ENCODE measurements around the gene NFKB1.
"Not testable (repeated sequence)": the region's sequence is repeated elsewhere in the genome, so short reads cannot be mapped to it uniquely, and the experiment has no call there.

Gene NFKB1

DNA sequence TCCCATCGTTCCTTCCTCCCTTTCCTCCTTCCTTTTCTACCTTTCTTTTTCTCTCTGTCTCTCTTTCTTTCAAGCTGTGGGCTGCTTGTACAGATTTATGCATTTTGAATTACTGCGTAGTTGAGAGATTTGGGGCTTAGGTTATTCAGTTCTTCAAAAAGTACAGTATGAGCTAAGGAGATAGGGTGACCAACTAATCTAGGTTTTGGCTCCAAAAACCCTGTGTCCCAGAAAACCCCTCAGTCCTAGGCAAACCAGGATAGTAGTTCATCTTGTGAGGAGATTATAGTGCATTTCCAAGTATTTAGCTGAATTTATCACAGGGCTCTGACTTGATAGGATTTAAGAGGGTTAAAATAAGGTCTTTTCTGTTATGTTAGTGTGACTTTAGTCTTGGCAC, 64.5 kb downstream of the NFKB1 start:
- no peak for DNase-seq (ENCODE audit: low read depth)

DNA sequence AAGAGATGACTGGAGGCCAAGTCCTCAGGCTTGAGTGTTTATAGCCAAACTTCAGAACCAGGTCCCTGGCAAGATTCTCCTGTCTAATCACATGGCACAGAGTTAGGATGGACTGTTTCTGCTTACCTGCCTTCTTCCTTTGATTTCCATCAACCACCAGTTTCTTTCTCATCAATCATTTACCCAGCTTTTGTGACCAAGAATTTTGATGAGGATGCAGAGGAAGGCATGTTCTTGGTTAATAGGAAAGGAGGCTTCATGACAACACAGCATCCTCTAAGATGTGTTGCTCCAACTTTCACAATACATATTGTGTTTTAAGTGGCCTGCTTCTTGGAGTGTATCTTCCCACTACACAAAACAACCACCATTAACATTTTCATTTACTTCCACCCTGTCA, 65.3 kb downstream of the NFKB1 start:
- no peak for DNase-seq (ENCODE audit: low read depth)

DNA sequence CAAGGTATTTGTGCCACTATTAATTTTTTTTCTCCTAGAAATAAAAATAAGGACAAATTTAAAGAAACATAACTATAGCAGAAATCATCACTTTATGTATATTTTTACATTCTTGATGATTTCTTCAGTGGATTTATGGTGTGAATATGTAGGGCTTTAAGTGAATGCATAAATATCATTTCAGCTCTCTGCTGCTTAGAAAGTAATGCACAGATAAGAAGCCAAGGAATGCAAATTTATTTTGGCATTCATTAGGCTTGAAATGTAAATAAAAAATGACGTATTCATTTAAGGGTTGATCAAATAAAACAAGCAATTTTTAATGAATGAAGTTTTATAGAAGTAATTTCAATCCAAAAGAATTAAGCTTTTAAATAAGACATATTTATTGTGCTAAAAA, 66.3 kb downstream of the NFKB1 start:
- no peak for DNase-seq (ENCODE audit: low read depth)

DNA sequence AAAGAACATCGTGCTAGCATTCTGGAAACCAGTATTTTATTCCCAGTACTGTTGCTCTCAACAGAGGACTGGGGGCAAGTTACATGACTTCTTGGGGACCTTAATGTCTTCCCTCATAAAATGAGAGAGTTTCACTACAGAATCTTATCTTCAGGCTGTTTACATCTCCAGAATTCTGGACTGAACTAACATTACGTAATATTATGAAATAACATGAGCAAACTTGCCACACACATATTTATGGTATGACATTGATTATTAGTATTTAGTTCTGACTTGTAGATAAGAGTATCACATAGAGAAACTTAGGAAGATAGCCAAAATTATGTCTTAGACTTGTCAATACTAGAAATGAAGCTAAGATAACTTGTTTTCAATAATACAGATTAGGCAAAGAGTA, 68.0 kb downstream of the NFKB1 start:
- no peak for DNase-seq (ENCODE audit: low read depth)

DNA sequence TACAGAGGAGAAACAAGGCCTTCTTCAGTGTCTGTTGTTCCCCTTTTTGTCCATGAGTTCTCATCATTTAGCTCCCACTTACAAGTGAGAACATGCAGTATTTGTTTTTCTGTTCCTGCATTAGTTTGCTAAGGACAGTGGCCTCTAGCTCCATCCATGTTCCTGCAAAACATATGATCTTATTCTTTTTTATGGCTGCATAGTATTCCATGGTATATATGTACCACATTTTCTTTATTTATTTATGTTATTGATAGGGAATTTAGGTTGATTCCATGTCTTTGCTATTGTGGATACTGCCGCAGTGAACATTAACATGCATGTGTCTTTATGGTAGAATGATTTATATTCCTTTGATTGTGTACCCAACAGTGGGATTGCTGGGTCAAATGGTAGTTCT, 69.1 kb downstream of the NFKB1 start:
- DNase-seq (ENCODE audit: low read depth), result not testable (repeated sequence)

DNA sequence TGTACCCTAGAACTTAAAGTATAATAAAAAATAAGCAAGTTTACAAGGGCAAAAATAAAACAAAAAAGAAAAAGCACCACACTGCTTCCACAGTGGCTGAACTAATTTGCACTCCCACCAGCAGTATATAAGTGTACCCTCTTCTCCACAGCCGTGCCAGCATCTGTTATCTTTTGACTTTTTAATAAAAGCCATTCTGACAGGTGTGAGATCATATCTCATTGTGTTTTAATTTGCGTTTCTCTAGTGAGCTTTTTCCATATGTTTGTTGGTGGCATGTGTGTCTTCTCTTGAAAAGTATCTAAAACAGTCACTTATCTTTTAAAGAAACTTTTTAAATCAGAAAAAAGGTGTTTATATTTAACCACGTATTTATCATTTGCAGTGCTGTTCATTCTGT, 71.3 kb downstream of the NFKB1 start:
- DNase-seq (ENCODE audit: low read depth), result no peak

DNA sequence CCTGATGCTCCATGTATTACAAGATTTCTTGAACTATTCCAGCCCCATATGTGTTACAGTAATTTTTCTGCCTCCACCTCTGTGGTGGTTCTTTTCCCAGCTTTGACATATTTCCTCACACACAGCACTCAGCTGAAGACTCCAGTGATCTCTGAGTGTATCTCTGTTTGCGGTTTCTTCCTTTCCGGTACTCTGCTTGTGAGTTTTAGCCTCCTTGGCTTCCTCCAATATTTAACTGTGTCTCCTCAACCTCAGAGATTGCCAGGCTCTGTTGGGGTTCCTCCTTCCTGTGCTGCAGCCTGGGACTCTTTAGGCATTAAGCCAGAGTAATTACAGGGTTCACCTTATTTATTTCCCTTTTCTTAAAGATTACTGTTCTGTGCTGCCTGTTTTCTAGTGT, 73.2 kb downstream of the NFKB1 start:
- no peak for DNase-seq (ENCODE audit: low read depth)

DNA sequence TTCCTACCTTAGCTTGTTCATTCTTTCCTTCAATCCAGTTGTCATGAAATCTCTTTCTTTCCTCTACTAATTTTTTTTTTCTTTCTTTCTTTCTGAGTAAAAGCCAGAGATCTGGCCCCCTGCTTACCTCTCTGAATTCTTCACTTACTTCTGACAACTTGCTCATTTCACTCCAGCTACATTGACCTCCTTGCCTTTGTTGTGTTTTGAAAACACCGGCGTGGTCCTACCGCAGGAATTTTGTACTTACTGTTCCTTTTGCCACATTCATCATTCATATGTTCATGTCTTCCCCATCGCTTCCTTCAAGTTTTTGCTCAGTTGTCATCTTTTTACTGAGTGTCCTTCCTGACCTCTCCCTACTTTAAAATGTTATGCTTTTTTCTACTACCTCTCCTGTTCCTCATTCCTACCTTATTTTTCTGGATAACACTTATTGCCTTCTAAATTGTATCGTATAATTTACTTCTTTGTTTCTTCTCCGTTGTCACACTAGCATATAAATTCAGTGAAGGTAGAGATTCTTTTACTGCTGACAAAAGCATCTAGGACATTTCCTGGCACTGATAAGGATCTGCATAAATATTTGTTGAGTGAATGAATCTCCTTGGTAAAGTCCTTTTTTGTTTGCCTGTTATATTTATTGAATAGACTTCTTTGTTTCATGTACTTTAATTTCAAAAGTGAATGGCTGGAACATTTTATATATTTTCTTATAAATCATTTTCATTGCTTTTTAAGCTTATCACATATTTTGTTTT, 74.4 kb downstream of the NFKB1 start:
- DNase-seq (ENCODE audit: low read depth), result no peak

DNA sequence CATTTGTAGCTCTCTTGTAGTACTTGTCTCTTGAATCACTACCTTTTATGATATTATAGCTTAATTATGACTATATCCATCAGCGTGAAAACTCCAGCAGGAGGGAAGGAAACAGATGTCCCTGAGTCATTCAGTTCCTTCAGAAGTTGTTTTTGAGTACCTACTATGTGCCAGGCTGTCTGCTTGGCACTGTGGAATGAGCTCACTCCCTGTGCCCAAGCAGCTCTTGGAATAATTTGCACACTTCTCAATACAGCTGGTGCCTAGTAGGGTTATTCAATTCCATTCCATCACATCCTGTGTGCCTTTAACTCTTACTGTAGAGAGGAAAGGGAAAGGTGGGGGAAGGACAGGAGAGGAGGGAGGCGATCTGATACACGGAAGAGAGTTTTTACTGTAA, 77.1 kb downstream of the NFKB1 start:
- DNase-seq (ENCODE audit: low read depth), result no peak

DNA sequence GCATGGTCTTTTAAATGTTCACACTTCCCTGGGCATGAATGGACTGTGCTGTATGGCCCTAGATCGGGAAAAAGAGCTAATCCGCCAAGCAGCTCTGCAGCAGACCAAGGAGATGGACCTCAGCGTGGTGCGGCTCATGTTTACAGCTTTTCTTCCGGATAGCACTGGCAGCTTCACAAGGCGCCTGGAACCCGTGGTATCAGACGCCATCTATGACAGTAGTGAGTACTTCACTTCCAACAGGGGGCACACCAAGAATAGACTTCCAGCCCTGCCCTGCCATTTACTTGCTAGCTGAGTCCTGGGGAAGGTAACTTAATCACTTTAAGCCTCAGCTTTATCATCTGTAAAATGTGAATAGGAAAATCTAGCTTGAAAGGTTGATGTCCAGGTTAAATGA, 77.7 kb downstream of the NFKB1 start:
- no peak for DNase-seq (ENCODE audit: low read depth)

DNA sequence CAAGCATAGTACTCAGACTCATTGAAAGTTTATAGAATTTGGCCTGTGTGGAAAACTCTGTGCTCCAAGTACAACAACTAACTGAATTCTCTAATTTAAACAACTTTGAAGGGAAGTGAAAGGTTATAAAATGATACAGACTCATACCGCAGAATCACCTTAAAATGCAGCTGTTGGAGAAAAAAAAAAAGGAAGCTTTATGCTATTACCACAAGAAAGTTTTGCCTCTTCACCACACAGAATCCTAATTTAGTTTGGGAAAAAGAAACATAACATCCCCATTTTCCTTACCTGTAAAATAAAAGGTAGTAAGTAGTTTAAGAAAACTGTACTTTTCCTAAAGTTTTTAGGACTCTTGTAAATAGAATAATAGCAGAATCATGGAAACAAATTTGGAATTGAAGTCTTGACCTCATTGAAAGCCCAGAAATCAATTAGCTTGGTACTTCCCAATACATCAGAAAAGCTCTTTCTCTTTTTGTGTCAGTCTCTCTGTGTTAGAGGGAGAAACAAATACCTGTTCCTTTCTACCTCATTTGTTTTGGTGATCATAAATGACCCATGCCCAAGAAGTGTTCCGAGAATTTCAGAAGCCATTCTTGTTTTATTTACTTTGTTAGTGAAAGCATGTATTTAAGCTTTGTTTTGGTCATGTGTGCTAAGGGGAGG, 78.8 kb downstream of the NFKB1 start:
- DNase-seq (ENCODE audit: low read depth), result no peak

DNA sequence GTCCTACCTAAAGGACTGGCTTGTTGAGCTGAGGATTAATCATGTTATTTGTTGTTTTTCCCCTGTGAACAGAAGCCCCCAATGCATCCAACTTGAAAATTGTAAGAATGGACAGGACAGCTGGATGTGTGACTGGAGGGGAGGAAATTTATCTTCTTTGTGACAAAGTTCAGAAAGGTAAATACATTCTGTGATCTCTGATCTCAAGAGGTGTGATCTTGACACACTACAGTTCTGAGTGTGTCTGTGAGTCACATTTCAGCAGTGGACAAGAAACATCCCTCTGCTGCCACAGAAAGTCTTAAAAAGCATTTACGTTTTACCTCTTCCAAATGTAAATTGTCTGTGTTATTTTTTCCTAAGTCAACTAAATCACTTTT, 79.3 kb downstream of the NFKB1 start:
- no peak for DNase-seq (ENCODE audit: low read depth)

DNA sequence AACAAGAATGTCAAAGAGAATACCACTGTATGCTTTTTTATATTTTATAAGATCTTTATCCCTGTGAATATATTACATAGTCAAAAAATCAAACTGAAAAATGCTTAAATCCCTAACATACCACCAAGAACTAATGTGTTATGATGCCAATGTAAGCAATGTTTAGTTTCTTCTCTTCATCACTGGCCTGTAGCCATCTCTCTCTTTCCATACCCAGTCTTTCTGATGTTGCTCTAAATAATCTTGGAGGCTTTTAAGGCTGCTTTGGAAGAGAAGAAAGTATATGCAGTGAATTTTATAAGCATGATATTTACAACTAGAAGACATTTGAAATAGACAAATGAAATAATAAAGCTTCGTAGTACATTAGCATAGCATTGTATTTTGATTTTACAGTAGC, 82.9 kb downstream of the NFKB1 start:
- DNase-seq (ENCODE audit: low read depth), result no peak

DNA sequence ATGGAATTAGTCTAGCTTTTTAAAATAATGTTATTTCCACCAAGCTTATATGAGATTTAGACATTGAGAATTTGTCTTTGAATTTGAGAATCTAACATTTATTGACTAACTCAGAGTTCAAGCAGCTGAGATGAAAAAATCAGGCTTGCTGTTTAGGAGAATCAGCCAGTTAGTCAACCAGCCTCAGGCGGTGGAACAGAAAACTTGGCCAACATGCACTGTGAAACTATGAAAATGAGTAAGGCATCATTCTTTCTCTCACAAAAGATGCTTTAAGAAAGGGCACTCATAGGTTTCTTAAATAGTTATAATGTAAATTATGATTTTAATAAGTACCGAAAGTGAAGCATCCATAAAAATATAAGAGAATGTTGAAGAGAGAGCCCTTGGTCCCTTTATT, 84.2 kb downstream of the NFKB1 start:
- DNase-seq (ENCODE audit: low read depth), result no peak

DNA sequence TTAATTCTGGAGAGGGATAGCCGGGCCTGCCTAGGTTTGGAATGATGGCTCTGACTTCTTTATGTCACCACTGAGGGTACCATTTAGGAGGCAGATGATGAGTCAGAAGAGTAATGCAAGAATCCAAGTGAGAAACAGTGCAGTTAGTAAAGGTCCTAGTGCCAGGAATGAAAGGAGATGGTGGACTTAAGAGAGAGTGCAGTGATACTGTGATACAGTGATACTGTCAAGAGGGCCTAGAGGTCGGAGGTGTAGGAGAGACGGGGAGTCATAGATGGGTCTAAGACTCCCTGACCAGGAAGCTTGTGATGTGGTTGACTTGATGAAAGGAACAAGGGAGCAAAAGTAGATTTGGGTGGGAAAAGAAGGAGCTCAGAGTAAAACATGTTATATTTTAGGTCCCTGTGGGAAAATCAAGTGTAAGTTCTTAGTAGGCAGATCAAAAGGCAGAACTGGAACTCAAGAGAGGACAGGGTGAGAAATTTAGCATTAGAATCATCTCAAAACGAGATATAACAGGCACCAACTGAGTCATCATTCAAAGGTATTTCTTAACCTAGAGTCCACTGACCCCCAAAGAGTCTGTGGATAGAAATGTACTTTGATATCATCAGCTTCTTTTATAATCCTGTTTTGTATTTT, 85.0 kb downstream of the NFKB1 start:
- DNase-seq (ENCODE audit: low read depth), result no peak

DNA sequence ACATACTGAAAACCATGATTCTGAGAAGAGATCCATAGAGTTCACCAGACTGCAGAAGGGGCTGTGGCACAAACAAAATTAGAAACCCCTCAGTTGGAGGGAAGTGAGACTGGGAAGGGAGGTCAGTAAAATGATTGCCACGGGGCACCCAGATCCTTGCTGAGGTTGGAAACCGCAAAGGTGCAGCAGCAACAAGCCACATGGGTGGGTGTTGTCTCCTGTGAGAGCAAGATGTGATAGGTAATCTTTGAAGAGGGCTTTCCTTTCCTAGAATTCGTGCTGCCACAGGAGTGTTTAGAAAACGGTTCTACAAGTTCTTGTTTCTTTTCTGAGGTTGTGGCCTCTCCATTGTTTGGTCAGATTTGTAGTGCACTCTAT, 85.5 kb downstream of the NFKB1 start:
- peak; percentile 20 for DNase-seq (ENCODE audit: low read depth)

DNA sequence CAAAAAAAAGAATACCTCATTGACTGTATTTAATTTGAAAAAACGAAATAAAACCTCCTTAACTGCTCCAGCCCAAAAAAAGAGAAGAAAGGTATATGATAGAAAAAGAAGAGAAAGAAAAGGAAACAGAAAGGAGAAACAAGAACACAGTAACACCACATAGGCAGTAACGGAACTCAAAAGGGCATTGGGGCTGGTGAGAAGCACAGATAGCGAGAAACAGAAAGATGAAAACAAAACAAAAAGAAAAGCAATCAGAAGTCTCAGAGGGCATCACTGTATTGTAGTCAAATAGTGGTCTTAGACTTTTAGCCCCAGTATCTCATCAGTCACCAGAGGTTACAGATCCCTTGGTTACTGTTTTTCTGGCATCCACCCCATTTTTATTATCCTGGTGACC, 88.6 kb downstream of the NFKB1 start:
- DNase-seq (ENCODE audit: low read depth), result no peak

DNA sequence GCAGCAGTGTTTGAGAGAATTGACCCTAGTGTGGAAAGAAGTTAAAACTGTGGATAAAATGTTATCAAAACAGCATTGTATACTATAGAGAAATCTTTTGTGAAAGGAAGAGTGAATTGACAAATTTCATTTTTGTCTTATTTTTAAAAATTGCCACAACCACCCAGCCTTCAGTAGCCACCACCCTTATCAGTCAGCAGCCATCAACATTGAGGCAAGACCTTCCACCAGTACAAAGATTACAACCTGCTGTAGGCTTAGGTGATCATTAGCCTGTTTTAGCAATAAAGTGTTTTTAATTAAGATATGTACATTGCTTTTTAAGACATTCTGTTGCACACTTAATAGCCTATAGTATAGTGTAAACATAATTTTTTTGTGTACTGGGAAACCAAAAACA, 91.1 kb downstream of the NFKB1 start:
- no peak for DNase-seq (ENCODE audit: low read depth)

DNA sequence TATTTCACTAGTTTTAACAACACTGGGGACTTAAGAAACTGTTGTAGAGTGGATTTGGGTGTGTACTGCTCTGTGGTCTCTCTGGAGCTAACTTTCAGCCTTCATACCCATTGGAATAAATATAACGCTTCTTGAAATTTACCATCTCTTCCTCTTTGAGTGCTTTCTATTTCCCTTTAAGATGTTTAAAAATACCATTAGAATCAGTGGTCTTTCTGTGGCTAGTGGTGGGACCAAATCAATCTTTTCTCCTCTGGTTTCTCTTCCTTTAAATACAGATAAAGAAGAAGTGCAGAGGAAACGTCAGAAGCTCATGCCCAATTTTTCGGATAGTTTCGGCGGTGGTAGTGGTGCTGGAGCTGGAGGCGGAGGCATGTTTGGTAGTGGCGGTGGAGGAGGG, 92.0 kb downstream of the NFKB1 start:
- no peak for DNase-seq (ENCODE audit: low read depth)

DNA sequence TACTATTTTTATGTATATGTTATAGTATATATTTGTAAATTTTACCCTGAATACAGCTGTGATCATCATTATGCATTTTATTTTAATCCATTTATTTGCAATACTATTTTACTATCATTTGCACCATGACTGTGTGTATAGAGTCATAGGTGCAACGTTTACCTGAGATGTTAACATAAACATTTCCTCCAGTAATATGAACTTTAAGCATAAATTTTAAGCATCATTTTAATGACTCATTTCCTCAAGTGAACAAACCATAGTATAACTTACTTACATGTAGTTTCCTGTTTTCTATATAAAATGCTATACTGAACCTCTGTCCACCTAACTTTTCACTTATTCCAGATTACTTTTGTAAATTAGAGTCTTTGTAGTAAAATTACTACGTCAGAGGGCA, 92.8 kb downstream of the NFKB1 start:
- DNase-seq (ENCODE audit: low read depth), result no peak

DNA sequence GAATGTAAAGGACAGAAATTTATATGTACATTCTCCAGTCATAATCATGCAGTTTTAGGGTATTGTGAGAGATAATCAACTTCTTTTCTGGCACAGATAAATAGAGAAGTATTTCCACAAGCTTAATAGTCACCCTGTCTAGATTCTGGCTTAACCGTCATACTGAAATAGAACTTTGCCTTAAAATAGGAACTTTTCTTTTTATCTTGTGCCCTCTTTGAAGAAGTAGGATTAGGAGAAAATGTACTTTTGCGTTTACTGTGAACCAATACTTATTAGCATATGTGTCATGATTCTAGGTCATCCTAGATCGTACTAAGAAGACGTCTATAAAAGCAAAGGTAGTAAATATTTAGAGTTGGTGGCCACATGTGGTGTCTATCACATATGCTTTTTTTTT, 95.4 kb downstream of the NFKB1 start:
- no peak for DNase-seq (ENCODE audit: low read depth)

DNA sequence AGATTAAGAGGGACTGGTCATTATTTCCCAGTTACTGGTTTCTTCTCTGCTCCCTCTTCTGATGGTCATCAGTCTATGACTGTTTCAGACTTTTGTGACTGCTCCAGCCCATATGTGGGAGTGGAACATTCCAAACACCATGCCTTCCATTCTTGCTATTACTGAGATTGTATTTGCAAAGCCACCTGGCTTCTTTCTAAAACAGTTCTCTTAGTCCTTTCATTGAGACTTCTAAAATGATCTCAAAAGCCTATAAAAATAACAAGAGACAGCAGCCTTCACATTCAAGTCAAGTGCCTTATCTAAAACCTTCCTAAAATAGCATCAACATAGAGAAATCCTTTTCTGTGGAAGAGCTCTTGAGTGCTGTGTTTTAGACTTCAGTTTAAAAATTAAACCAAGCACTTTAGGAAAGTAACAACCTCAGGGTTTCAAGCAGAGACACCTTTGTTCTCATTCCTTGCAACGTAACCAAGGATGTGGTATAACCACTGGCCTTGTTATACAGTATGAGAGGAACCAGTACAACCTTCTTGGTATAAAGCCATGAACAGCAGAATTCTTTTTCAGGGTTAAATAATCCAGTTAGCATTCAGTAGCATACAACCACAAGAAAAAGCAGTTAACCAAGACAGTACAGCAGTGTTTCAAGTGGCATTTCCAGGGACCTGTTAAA, 97.1 kb downstream of the NFKB1 start:
- DNase-seq (ENCODE audit: low read depth), result no peak

DNA sequence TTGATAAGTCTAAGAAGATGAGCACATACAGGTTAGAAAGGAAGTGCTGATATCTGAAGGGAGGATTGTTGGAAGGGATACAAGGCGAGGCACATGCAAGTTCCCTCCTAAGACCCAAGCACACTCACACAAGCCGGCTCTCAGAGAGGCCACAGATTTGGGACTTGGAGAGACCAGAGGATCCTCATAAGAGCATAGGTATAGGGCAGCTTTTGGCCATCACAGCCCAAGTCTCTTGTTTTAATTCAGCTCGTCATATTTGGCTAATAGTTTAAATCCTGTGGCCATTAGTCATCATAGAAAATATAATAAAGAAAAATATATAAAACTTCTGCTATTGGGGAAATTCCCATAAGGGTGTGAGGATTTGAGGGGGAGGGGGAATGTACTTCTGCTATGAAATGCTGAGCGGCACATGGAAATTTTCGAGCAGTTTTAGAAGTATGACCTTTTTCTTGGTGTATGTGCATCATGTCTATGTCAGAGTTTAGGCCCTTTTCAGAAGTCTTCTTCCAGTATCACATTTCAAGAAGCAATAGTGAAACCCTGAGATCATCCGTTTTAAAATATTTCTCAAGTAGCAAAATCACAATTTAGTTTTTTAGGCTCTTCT, 97.7 kb downstream of the NFKB1 start:
- no peak for DNase-seq (ENCODE audit: low read depth)
